ENCODE results near the gene EGFL6. TPM values are rescaled to one million over a fixed set of nuclear protein-coding genes. Genes with fewer than 3 reads are reported as not detected.

The EGFL6 gene
- total RNA-seq, 1 experiment from 2014 or later = 0.96 TPM

DNA sequence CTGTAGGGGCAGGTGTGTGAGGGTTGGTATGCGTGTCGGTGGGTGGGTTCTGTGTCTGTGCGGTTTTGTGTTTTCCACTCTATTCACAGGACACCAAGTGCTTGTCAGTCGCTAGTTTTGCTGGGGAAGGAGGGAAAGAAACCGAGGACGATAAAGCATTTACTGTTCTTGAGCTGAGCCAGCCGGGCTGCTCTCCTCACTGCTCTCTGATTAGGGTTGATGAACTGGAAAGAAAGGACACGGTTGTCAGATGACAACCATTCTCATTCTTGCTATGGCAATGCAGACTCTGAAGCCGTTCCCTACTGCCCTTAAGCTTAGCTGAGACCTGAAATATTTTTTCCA, 832 bp downstream of the EGFL6 start:
- ChIA-PET CTCF (interaction anchor here (1.5 to 1.6 kb wide), 2 partner anchors 29 to 76 kb away, joined by 3 to 5 read pairs; no protein-coding TSS in a partner anchor), POLR2A (no interaction called here)
- Mint-ChIP-seq H3K27me3 (ENCODE audit: low read depth) (peaks cover 32% of the 10 kb centered on the region), H3K27ac (no peak overlapping the region), H3K36me3 (no peaks in the 10 kb centered on the region), H3K9me3 (no peaks in the 10 kb centered on the region), H3K4me1 (peaks cover 4% of the 10 kb centered on the region; the same call in 1 of the 2 replicates), H3K4me3 (peak overlapping the region; percentile 69)
- DNase-seq (ENCODE audit: low spot score) (no peak), ATAC-seq (no peak)
- TF ChIP-seq, protein P1, sequence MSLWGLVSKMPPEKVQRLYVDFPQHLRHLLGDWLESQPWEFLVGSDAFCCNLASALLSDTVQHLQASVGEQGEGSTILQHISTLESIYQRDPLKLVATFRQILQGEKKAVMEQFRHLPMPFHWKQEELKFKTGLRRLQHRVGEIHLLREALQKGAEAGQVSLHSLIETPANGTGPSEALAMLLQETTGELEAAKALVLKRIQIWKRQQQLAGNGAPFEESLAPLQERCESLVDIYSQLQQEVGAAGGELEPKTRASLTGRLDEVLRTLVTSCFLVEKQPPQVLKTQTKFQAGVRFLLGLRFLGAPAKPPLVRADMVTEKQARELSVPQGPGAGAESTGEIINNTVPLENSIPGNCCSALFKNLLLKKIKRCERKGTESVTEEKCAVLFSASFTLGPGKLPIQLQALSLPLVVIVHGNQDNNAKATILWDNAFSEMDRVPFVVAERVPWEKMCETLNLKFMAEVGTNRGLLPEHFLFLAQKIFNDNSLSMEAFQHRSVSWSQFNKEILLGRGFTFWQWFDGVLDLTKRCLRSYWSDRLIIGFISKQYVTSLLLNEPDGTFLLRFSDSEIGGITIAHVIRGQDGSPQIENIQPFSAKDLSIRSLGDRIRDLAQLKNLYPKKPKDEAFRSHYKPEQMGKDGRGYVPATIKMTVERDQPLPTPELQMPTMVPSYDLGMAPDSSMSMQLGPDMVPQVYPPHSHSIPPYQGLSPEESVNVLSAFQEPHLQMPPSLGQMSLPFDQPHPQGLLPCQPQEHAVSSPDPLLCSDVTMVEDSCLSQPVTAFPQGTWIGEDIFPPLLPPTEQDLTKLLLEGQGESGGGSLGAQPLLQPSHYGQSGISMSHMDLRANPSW (CRISPR knock-in tag; conservative IDR thresholded peaks at IDR 0.05; ENCODE audit: low read depth) = no peak
- TF ChIP-seq IRF2 (CRISPR knock-in tag; IDR thresholded peaks at IDR 0.05; ENCODE audit: borderline replicate concordance, low read depth) (no peak), GRHL2 (CRISPR knock-in tag; IDR thresholded peaks at IDR 0.05; ENCODE audit: insufficient replicate concordance, severe bottlenecking) (no peak), ELF4 (CRISPR knock-in tag; IDR thresholded peaks at IDR 0.05; ENCODE audit: low read depth) (no peak), TEAD1 (CRISPR knock-in tag; IDR thresholded peaks at IDR 0.05) (no peak), RORB (CRISPR knock-in tag; IDR thresholded peaks at IDR 0.05) (no peak), ETV6 (CRISPR knock-in tag; IDR thresholded peaks at IDR 0.05) (no peak), GTF2I (CRISPR knock-in tag; conservative IDR thresholded peaks at IDR 0.05) (no peak), ZNF317 (CRISPR knock-in tag; IDR thresholded peaks at IDR 0.05; ENCODE audit: borderline replicate concordance, low read depth) (no peak), MYBL2 (CRISPR knock-in tag; IDR thresholded peaks at IDR 0.05) (no peak), NFYB (CRISPR knock-in tag; conservative IDR thresholded peaks at IDR 0.05; ENCODE audit: low read depth) (no peak), JUN (CRISPR knock-in tag; IDR thresholded peaks at IDR 0.05) (no peak), CREM (CRISPR knock-in tag; IDR thresholded peaks at IDR 0.05) (no peak), KAT7 (CRISPR knock-in tag; IDR thresholded peaks at IDR 0.05; ENCODE audit: borderline replicate concordance) (no peak)
- TF ChIP-seq, protein P2, sequence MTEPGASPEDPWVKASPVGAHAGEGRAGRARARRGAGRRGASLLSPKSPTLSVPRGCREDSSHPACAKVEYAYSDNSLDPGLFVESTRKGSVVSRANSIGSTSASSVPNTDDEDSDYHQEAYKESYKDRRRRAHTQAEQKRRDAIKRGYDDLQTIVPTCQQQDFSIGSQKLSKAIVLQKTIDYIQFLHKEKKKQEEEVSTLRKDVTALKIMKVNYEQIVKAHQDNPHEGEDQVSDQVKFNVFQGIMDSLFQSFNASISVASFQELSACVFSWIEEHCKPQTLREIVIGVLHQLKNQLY (CRISPR knock-in tag; IDR thresholded peaks at IDR 0.05) = no peak
- TF ChIP-seq, protein P3, sequence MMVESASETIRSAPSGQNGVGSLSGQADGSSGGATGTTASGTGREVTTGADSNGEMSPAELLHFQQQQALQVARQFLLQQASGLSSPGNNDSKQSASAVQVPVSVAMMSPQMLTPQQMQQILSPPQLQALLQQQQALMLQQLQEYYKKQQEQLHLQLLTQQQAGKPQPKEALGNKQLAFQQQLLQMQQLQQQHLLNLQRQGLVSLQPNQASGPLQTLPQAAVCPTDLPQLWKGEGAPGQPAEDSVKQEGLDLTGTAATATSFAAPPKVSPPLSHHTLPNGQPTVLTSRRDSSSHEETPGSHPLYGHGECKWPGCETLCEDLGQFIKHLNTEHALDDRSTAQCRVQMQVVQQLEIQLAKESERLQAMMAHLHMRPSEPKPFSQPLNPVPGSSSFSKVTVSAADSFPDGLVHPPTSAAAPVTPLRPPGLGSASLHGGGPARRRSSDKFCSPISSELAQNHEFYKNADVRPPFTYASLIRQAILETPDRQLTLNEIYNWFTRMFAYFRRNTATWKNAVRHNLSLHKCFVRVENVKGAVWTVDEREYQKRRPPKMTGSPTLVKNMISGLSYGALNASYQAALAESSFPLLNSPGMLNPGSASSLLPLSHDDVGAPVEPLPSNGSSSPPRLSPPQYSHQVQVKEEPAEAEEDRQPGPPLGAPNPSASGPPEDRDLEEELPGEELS (CRISPR knock-in tag; IDR thresholded peaks at IDR 0.05) = no peak
- TF ChIP-seq, protein P4, sequence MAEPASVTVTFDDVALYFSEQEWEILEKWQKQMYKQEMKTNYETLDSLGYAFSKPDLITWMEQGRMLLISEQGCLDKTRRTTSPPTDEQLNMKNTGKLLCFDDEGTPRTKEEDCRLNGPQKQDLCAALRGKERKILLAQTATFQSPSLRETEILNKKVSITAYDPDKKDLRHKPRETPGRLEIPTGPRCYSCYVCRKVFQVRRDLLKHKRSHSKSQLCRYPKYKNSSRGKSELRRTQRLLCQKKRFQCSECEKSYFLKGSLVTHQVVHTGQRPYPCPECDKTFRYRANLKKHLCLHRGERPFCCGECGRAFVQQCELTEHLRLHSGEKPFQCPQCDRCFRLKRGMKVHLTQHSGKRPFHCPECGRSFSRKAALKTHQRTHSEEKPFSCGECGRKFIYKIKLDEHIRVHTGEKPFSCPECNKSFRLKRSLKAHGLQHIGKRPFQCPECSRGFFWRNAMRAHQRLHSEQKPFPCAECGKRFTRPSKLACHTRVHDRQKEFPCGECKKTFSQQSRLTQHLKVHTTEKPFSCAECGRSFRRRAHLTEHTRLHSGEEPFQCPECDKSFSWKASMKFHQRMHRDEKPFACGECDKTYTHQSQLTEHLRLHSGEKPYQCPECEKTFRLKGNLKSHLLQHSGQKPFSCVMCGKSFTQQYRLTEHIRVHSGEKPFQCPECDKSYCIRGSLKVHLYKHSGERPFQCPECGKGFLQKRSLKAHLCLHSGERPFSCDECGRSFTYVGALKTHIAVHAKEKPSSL (CRISPR knock-in tag; conservative IDR thresholded peaks at IDR 0.05) = no peak
- TF ChIP-seq, protein P5, sequence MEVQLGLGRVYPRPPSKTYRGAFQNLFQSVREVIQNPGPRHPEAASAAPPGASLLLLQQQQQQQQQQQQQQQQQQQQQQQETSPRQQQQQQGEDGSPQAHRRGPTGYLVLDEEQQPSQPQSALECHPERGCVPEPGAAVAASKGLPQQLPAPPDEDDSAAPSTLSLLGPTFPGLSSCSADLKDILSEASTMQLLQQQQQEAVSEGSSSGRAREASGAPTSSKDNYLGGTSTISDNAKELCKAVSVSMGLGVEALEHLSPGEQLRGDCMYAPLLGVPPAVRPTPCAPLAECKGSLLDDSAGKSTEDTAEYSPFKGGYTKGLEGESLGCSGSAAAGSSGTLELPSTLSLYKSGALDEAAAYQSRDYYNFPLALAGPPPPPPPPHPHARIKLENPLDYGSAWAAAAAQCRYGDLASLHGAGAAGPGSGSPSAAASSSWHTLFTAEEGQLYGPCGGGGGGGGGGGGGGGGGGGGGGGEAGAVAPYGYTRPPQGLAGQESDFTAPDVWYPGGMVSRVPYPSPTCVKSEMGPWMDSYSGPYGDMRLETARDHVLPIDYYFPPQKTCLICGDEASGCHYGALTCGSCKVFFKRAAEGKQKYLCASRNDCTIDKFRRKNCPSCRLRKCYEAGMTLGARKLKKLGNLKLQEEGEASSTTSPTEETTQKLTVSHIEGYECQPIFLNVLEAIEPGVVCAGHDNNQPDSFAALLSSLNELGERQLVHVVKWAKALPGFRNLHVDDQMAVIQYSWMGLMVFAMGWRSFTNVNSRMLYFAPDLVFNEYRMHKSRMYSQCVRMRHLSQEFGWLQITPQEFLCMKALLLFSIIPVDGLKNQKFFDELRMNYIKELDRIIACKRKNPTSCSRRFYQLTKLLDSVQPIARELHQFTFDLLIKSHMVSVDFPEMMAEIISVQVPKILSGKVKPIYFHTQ (CRISPR knock-in tag; IDR thresholded peaks at IDR 0.05) = no peak
- TF ChIP-seq, protein P6, sequence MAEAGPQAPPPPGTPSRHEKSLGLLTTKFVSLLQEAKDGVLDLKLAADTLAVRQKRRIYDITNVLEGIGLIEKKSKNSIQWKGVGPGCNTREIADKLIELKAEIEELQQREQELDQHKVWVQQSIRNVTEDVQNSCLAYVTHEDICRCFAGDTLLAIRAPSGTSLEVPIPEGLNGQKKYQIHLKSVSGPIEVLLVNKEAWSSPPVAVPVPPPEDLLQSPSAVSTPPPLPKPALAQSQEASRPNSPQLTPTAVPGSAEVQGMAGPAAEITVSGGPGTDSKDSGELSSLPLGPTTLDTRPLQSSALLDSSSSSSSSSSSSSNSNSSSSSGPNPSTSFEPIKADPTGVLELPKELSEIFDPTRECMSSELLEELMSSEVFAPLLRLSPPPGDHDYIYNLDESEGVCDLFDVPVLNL (CRISPR knock-in tag; IDR thresholded peaks at IDR 0.05; ENCODE audit: borderline replicate concordance, low read depth) = no peak
